Keratinocyte (primary cell): ENCODE results near the gene C19orf47. TPM values are rescaled to one million over a fixed set of nuclear protein-coding genes. Genes with fewer than 3 reads are reported as not detected.
A peak's percentile ranks its signal among the peaks of the same experiment; 100 is the strongest.

Experiments
- DNase-seq: peaks from one replicate; pipeline ENCODE4 v3.0.0-alpha.2; 2011; ENCODE audit warnings: low read depth, missing footprints, low spot score
- FAIRE-seq: peaks from 2 replicates; lab custom pipeline; 2011; peaks lifted over from hg19 to GRCh38; lab: Jason Lieb, UNC
- H2AFZ ChIP-seq: 2 replicates; pipeline ENCODE4 v1.6.0; 2012; ENCODE audit warnings: low read length, control low read depth, inconsistent platforms; ENCODE audit not compliant: control insufficient read depth
- H3K27ac ChIP-seq: 2 replicates; pipeline ENCODE4 v1.5.1; 2011; ENCODE audit warnings: low read length; ENCODE audit not compliant: control insufficient read depth, insufficient read depth
- H3K27me3 ChIP-seq: 3 replicates; pipeline ENCODE4 v1.6.0; 2011; ENCODE audit warnings: low read length; ENCODE audit not compliant: control insufficient read depth, insufficient read depth; ENCODE audit errors: extremely low read depth
- H3K36me3 ChIP-seq, 2 experiments: 2 replicates in 1 of 2; 3 replicates in 1 of 2; pipeline ENCODE4 v1.5.1; 2011; ENCODE audit warnings: low read length in 2 of 2, mild to moderate bottlenecking in 1 of 2; ENCODE audit not compliant: control insufficient read depth in 2 of 2, insufficient read depth in 2 of 2; ENCODE audit errors: extremely low read depth in 1 of 2
- H3K4me1 ChIP-seq: 3 replicates; pipeline ENCODE4 v1.5.1; 2011; ENCODE audit warnings: low read length; ENCODE audit not compliant: control insufficient read depth, insufficient read depth; ENCODE audit errors: extremely low read depth
- H3K4me2 ChIP-seq: 3 replicates; pipeline ENCODE4 v1.6.0; 2011; ENCODE audit warnings: low read depth, low read length; ENCODE audit not compliant: control insufficient read depth, insufficient read depth; ENCODE audit errors: extremely low read depth
- H3K4me3 ChIP-seq, 3 experiments: fragments of 200-600 bp in 1 of 3; sonication (generic) in 1 of 3; 2 replicates in 2 of 3; 3 replicates in 1 of 3; pipeline ENCODE4 v1.5.1; 2011 to 2016; ENCODE audit warnings: low read length in 3 of 3, mild to moderate bottlenecking in 3 of 3, control low read depth in 2 of 3, inconsistent platforms in 1 of 3, low read depth in 1 of 3, mixed read lengths in 1 of 3, mixed run types in 1 of 3, moderate library complexity in 1 of 3; ENCODE audit not compliant: control insufficient read depth in 2 of 3, insufficient read depth in 2 of 3; ENCODE audit errors: extremely low read depth in 1 of 3
- H3K79me2 ChIP-seq: 2 replicates; pipeline ENCODE4 v1.6.0; 2012; ENCODE audit warnings: low read length; ENCODE audit not compliant: control insufficient read depth, insufficient read depth
- H3K9ac ChIP-seq: 3 replicates; pipeline ENCODE4 v1.6.0; 2011; ENCODE audit warnings: low read length; ENCODE audit not compliant: control insufficient read depth, insufficient read depth; ENCODE audit errors: extremely low read depth
- H3K9me1 ChIP-seq: 3 replicates; pipeline ENCODE4 v1.6.0; 2011; ENCODE audit warnings: low read length; ENCODE audit not compliant: control insufficient read depth, insufficient read depth; ENCODE audit errors: extremely low read depth
- H3K9me3 ChIP-seq: 2 replicates; pipeline ENCODE4 v1.5.1; 2012; ENCODE audit warnings: low read depth, low read length; ENCODE audit not compliant: control insufficient read depth
- H4K20me1 ChIP-seq: 3 replicates; pipeline ENCODE4 v1.6.0; 2011; ENCODE audit warnings: low read length; ENCODE audit not compliant: control insufficient read depth, insufficient read depth; ENCODE audit errors: extremely low read depth
- CTCF ChIP-seq, 3 experiments: IDR thresholded peaks in 1 of 3; conservative IDR thresholded peaks in 1 of 3; optimal IDR thresholded peaks in 1 of 3; 2 replicates in 2 of 3; 3 replicates in 1 of 3; pipeline versions ENCODE3 to v1.5.1; 2011; ENCODE audit warnings: low read length in 3 of 3, mild to moderate bottlenecking in 3 of 3, moderate library complexity in 2 of 3, control low read depth in 1 of 3, inconsistent platforms in 1 of 3; ENCODE audit not compliant: insufficient read depth in 2 of 3; ENCODE audit errors: extremely low read depth in 1 of 3
- EZH2 ChIP-seq: IDR thresholded peaks from one replicate; pipeline ENCODE4 v1.6.1; 2012; ENCODE audit warnings: inconsistent platforms, mild to moderate bottlenecking, low read length, moderate library complexity
- dilution Hi-C: fragments of 300-500 bp; cut with MboI; formaldehyde crosslinking; loops from one replicate; pipeline ENCODE4 v1.7.0; 2020; ENCODE audit warnings: low sequenced_read_pairs; ENCODE audit not compliant: extremely low pct_ligation_motif_present
- polyA plus RNA-seq, 5 experiments: library from polyadenylated mRNA; depleted of rRNA in 3 of 5; stranded (reverse) in 3 of 5; stranded (forward) in 1 of 5; unstranded in 1 of 5; fragments of >200 nt; gene quantifications; 1 replicate in 1 of 5; 2 replicates in 3 of 5; 3 replicates in 1 of 5; pipeline versions ENCODE4 v1.2.1 to v1.2.3, GENCODE V29; 2011 to 2012; ENCODE audit warnings: missing spikeins in 2 of 5, low read depth in 1 of 5, low replicate concordance in 1 of 5

Gene C19orf47
- polyA plus RNA-seq, 1 donor (not counting 4 experiments of a cell fraction or from before 2014, with no cell fraction given): 13.3 TPM

DNA sequence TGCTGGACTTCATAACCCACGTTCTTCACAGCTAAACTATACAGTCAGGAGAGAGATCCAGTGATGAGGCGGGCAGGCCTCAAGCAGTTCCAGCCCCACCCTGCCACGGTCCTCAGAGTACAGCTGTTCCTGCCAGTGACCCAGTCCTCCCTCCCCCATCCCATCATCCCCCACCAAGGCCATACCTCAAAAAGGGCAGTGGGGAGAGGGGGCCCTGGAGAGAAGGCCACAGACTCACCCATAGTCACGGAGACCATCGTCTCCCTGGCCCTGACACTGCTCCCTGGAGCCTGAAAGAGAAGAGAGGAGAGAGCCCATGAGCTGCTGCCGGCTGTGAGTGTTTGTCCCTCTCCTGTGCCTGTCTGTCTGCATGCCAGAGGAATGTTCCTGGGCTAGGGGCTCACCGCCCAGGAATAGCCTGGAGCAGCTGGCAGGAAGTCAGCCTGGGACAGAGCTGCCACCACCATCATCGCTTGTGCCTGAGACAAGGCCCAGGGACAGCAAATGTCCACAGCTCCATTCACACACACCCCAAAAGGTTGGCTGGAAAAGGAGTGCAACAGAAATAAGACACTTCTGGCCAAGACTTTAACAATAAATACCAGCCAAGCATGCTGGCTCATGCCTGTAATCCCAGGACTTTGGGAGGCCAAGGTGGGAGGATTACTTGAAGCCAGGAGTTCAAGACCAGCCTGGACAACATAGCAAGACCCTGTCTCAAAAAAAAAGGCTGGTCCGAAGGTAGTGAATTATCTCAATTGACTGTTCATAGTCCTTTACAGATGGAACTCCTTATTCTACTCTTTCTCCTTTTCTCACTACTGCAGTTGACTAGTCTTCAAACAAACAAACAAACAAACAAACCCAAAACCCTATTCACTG is 6.4 kb downstream of the C19orf47 start:
- H2AFZ ChIP-seq: peak overlapping the region; percentile 46
- peaks cover under 1% of the 10 kb centered on the region for H3K9me1 ChIP-seq

DNA sequence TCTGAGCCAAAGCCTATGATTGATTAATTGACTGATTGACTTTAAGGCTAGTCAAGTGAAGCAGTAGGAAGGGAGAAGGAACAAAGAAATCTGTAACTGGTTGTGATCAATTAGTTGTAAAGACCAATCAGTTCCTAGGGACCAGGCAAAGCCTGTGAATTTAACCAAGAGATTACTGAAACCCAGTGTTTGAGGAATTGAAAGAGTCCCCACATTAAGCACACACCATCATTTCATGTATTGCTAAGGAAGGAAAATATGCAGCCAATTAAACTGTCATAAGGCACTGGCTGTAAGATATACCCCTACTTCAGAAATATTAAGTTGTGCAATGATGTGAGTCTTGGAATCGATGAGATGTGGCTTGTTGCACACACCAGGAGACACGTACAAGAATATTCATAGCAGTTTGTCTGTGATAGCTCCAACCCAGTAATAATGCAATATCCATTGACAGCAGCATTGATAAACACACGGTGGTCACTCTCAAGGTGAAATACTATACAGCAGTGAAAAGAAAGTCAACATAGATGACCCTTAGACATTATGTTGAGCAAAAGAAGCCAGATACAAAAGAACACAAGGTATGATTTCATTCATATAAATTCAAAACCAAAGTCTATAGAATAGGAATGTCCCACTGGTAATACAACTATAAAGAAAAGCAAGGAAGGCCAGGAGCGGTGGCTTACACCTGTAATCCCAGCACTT is 9.0 kb downstream of the C19orf47 start:
- DNase-seq (no peak), FAIRE-seq (no peak)
- H3K9me3 ChIP-seq: no peaks in the 10 kb centered on the region
- H3K4me1 ChIP-seq: peaks cover 8% of the 10 kb centered on the region
- H3K36me3 ChIP-seq: peaks cover 3 to 7% of the 10 kb centered on the region in 2 experiments
- TF ChIP-seq EZH2 (no peak), CTCF (optimal IDR thresholded peaks at IDR 0.05 in 1 of 3, IDR thresholded peaks at IDR 0.05 in 1 of 3, conservative IDR thresholded peaks at IDR 0.05 in 1 of 3; ENCODE audit: extremely low read depth in 1 of 3, insufficient read depth in 2 of 3, low read length in 3 of 3) (no peak)
- peaks cover 27% of the 10 kb centered on the region for H3K79me2 ChIP-seq
- no peak overlapping the region for H3K4me2 ChIP-seq
- peaks cover 2% of the 10 kb centered on the region for H3K9me1 ChIP-seq
- no peaks in the 10 kb centered on the region for H3K27me3 ChIP-seq
- no peaks in the 10 kb centered on the region for H4K20me1 ChIP-seq
- H2AFZ ChIP-seq: no peak overlapping the region
- H3K27ac ChIP-seq: no peak overlapping the region
- dilution Hi-C loops: no loop called here
- no peak overlapping the region for H3K4me3 ChIP-seq
- no peak overlapping the region for H3K9ac ChIP-seq

More for the DNA sequence above, 6.4 kb downstream of the C19orf47 start:
- H3K79me2 ChIP-seq: peaks cover 32% of the 10 kb centered on the region
- H3K4me2 ChIP-seq: peak overlapping the region; percentile 45
- dilution Hi-C loops: no loop called here
- no peak for TF ChIP-seq CTCF (optimal IDR thresholded peaks at IDR 0.05 in 1 of 3, IDR thresholded peaks at IDR 0.05 in 1 of 3, conservative IDR thresholded peaks at IDR 0.05 in 1 of 3; ENCODE audit: extremely low read depth in 1 of 3, insufficient read depth in 2 of 3, low read length in 3 of 3)
- no peak for TF ChIP-seq EZH2
- H3K9ac ChIP-seq: peak overlapping the region; percentile 37
- FAIRE-seq (no peak), DNase-seq (no peak)
- H3K27ac ChIP-seq: peak overlapping the region; percentile 36
- H3K27me3 ChIP-seq: no peaks in the 10 kb centered on the region
- peaks cover 2 to 3% of the 10 kb centered on the region in 2 experiments for H3K36me3 ChIP-seq
- H3K4me1 ChIP-seq: peaks cover 8% of the 10 kb centered on the region
- no peaks in the 10 kb centered on the region for H4K20me1 ChIP-seq
- peak overlapping the region in 1 of 3 experiments; percentile 27 for H3K4me3 ChIP-seq
- H3K9me3 ChIP-seq: no peaks in the 10 kb centered on the region
